Non-pigmented ciliary epithelial cell (primary cell): Measurements from ENCODE around the gene STXBP3.
A peak's percentile ranks its signal among the peaks of the same experiment; 100 is the strongest.
"Not testable (repeated sequence)": the region's sequence is repeated elsewhere in the genome, so short reads cannot be mapped to it uniquely, and the experiment has no call there.

Experiments used
- DNase-seq: peaks from one replicate; pipeline ENCODE4 v3.0.0-alpha.2; 2010; ENCODE audit warnings: low read depth

The STXBP3 gene

GRCh38 chr1:108729481-108729880 is 17.0 kb upstream of the STXBP3 start:
- no peak for DNase-seq

- DNase-seq = no peak
Measured at GRCh38 chr1:108732398-108732797, 14.1 kb upstream of the STXBP3 start.

- DNase-seq = no peak
Measured at GRCh38 chr1:108734171-108734865, 12.2 kb upstream of the STXBP3 start.

GRCh38 chr1:108742253-108742652 is 4.2 kb upstream of the STXBP3 start:
- no peak for DNase-seq

- no peak for DNase-seq
Measured at GRCh38 chr1:108745980-108746381, 493 bp upstream of the STXBP3 start.

GRCh38 chr1:108747171-108747850 is 837 bp downstream of the STXBP3 start:
- DNase-seq = peak; percentile 61

- DNase-seq = no peak
Measured at GRCh38 chr1:108747898-108748297, 1.4 kb downstream of the STXBP3 start.

GRCh38 chr1:108749081-108749480 is 2.6 kb downstream of the STXBP3 start:
- DNase-seq = no peak

GRCh38 chr1:108750476-108751181 is 4.2 kb downstream of the STXBP3 start:
- no peak for DNase-seq

GRCh38 chr1:108753363-108753762 is 6.9 kb downstream of the STXBP3 start:
- no peak for DNase-seq

GRCh38 chr1:108758796-108759195 is 12.3 kb downstream of the STXBP3 start:
- DNase-seq = no peak

GRCh38 chr1:108767115-108767514 is 20.6 kb downstream of the STXBP3 start:
- DNase-seq = no peak

- no peak for DNase-seq
Measured at GRCh38 chr1:108767708-108768107, 21.2 kb downstream of the STXBP3 start.

- DNase-seq = no peak
Measured at GRCh38 chr1:108777839-108778238, 31.4 kb downstream of the STXBP3 start.

- no peak for DNase-seq
Measured at GRCh38 chr1:108779455-108779854, 33.0 kb downstream of the STXBP3 start.

GRCh38 chr1:108780937-108781574 is 34.6 kb downstream of the STXBP3 start:
- no peak for DNase-seq

- DNase-seq = not testable (repeated sequence)
Measured at GRCh38 chr1:108781575-108781944, 35.1 kb downstream of the STXBP3 start.

- no peak for DNase-seq
Measured at GRCh38 chr1:108785264-108785663, 38.8 kb downstream of the STXBP3 start.

- DNase-seq = no peak
Measured at GRCh38 chr1:108785880-108786279, 39.4 kb downstream of the STXBP3 start.

GRCh38 chr1:108791790-108792189 is 45.3 kb downstream of the STXBP3 start:
- DNase-seq = no peak

- no peak for DNase-seq
Measured at GRCh38 chr1:108792420-108792819, 45.9 kb downstream of the STXBP3 start.

GRCh38 chr1:108799001-108799400 is 52.5 kb downstream of the STXBP3 start:
- no peak for DNase-seq

- no peak for DNase-seq
Measured at GRCh38 chr1:108801101-108801500, 54.6 kb downstream of the STXBP3 start.
